HG03565 (cell line): ENCODE results near the gene RASA3.
"Not testable (repeated sequence)": the region's sequence is repeated elsewhere in the genome, so short reads cannot be mapped to it uniquely, and the experiment has no call there.

ENCODE experiments used
- ATAC-seq: cut with Tn5 transposase; IDR thresholded peaks from one replicate; pipeline ENCODE4 v1.9.1; 2021; ENCODE audit warnings: mild to moderate bottlenecking, moderate library complexity; ENCODE audit not compliant: unreplicated experiment

RASA3 gene

DNA sequence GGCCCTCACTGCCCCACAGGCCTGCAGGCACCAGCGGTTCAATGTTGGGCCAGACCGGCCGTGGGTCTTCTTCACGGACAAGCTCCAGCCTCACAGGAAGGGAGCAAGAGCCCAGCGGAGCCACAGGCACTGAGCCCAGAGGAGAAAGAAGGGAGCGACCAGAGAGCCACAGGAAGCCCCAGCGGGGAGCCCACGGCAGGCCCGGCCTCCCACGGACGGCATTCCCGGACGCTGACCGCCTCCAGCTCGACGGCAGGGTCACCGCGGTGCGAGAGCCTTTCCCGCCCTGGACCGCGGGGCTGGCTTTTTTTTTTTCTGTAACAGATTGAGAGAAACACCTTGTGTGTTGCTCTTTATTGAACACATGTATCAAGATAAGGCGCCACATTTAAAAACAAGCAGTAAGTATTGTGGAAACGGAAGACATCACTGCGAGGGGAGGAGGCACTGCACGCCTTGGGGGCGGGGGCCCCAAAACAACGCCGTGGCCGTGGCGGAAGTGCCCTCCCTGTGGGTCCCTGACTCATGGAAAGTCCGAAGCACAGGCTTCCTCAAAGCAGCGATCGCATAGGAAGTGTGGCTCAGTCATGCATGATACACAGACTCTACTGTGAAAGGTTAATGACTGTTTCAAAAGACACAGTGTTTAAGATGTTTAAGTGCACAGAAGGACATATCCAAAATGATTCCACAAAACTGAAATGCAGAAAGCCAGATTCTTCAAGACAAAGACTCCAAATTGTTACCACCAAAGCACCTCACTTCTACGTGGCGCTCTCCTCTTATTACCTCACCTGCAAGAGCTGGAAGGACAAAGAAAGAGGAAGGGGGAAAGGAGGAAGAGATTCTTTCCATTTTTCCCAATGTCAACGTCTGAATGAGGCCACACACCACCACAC is 3.5 kb downstream of the RASA3 start:
- ATAC-seq: peak; percentile 51

DNA sequence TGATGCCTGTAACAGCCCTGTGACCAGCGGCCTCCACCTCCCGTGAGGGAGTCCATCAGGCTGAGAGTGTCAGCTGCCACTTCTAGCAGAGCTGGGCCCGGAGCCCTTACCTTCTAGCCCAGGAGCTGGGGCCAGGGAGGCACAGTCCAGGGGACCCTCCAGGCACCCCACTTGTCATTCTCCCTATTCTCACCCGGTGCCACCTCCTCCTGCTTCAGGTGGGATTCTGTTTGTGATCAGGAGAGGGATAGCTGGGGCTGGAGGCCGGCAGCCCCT is 4.1 kb downstream of the RASA3 start:
- no peak for ATAC-seq

DNA sequence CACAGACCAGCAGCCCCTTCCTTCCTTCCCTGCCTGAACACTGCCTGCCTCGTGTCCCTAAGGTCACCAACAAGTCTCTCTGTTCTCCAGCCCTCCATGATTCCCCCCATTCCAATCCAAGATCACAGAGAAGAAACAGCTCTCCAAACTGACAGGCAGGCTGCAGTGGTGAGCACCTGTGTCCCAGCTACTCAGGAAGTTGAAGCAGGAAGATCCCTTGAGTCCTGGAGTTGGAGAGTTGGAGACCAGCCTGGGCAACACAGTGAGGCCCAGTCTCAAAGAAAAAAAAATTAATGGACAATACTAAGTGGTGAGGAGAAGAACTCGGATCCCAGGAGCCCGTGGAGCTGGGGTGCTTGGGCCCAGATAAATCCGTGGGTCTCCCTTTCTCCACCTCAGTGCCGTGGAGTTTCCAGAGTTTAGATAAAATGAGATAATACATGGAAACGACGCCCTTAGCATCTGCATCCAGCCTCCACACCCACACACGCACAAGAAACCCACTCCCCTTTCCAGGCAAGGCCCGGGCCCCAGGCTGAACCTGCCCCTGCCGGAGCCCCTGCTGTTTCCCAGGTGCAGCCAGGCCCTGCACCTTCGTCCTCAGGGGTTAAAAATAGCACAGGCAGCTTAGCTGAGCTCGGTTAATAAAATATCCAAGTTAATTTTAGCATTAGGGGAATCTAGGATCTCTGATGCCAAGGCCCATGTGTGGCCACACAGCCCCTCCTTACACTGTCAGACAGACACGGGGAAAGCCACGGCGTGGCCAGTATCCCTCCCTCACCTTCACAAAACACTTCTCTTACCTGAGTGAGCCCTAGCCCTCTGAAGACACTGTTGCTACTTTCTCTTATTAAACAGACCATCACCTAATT is 4.7 kb downstream of the RASA3 start:
- no peak for ATAC-seq

DNA sequence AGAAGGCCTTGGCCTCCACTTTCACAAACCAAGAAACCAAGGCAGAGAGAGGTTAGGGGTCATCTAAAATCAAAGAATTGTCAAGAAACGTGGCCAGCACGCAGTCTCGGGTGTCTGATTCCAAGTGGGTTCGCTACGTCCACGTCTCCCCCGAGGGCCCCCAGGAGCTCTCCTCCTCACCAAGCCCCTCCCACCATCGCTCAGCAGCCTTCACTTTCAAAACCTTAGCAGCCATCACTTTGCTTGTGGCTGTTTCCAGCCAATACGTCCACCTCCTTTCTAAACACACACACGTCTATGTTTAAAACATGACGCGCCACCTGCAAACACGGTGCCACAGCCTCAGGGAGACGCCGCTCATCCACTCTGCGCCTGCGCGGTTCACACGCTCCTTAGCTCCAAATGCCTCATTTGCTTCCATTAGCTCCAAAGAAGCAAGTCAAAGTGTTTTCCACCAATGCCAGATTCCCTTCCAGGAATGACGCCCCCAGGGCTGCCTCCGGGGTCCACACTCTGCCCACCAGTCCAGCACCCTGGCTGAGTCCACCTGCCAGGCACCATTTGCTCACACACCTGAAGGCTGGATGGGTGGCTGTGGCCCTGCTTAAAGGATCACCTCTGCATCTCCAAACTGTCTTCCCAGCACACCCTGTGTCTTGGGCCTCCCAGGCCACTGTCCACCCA is 5.5 kb downstream of the RASA3 start:
- no peak for ATAC-seq

DNA sequence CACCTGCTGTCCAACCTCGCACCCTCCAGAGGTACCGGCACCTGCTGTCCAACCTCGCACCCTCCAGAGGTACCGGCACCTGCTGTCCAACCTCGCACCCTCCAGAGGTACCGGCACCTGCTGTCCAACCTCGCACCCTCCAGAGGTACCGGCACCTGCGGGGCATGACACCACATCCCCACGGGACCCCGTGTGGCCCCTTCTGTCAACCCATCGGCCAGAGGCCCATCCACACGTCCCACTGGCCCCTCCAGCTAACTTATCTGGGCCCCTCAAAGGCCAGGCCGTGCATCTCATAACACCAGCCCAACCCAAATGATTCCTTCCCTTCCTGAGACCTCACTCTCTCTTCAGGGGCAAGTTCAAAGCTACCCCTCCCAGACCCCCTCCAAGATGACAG is 6.3 kb downstream of the RASA3 start:
- not testable (repeated sequence) for ATAC-seq

DNA sequence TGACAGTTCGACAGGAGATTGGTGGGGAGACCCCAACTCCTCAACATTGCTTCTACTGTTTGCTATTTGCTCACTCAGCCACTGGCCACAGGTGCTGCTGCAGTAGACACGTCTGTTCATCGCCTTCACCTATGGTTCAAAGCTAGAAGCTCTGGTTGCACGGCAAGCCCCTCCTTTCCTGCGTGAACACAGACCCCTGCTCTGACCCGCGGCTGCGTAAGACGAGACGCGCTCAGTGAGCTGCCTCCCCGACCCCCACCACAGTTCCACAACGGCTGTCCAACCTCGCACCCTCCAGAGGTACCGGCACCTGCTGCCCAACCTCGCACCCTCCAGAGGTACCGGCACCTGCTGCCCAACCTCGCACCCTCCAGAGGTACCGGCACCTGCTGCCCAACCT is 6.8 kb downstream of the RASA3 start:
- ATAC-seq: no peak

DNA sequence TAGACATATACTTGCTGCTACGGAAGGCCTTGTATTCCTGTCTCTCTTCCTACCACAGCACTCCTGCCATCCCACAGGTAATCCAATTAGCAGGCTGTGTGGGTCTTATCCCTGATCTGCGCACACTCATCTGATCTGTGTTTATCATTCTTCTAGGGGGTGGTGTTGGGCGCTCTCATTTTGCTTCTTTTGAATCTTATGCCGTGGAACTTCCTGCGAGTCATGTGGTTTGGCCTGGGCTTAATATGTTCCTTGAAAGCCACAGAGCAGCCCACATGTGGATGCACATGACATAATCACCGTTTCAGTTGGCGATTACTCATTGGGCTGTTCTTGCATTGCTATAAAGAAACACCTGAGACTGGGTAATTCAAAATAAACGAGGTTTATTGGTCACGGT is 7.5 kb downstream of the RASA3 start:
- ATAC-seq: no peak

DNA sequence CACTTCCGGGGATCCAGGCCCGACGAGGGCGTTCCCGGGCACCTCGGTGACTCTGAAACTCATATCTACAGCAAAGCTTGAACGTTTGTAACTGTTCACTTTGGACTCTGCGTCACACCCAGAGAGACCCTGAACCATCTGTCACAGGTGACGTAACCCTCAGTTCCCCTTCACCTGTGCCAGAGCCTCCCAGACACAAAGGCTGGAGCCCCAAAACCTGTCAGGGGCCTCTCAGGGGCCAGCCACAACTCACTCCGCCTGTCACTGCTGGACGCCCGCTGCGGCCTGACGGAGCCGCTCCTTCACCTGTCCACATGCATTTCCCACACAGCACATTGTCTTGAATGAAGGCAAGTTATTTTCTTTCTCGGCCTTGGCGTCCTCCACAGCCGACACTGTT is 8.0 kb downstream of the RASA3 start:
- no peak for ATAC-seq

DNA sequence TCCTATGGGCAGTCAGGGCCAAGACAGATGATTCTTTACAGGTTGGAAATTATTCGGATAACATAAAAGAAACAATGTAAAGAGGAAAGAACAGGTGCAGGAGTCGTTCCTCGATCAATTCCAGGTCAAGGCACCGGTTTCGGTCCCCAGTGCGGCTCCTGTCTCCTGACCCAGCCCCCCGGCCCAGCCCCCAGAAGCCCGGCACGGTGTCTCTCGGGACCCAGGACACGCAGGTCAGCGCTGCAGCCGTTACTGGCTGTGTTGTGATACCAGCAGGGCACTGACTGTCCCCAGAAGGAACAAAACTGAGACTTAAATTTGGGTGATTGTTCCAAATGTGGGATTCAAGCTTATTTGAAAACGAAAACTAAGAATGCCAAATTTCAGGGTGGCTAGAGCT is 8.5 kb downstream of the RASA3 start:
- no peak for ATAC-seq

DNA sequence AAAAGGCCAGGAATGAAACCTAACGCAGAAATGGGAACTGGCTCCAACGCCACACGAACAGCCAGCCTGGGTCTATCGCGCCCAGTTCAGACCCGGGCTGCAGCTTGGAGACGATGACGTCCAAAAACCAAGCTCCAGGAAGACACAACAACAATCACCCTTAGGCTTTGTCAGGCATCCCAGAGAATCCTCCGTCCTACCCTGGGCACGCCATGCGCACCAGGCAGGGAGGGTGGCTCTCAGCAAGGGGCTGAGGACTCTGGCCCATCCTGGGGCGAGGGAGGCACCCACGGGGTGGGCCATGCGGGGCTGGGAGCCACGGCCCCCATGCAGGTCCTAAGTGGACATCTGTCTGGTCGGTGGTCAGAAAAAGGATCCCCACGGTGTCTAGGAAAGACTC is 9.0 kb downstream of the RASA3 start:
- no peak for ATAC-seq

DNA sequence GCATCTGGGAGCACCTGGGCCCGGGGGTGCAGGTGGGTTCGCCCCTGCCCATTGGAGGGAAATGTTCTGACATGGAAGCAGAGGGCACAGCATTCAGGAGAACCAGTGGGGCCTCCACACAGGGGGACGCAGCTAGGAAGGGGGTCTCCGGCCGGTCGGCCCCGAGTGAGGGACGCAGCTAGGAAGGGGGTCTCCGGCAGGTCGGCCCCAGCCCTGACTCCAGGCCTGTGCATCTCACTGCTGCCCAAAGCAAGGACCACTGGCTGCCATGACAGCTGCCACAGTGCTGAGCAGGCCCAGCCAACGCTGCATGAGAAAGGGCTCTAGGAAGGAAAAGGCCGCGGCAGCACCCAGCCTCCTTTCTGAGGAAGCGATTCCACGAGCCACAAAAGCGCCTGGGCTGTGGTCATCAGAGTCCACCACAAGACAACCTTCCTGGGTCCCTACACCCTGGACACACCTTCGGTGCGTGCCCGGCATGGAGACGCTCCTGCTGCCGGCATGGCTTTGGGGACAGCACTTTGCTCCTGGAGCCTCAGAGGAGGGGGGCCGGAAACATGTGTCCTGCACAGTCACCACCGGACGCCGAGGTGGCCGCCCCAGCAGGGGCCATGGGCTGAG is 9.7 kb downstream of the RASA3 start:
- no peak for ATAC-seq

DNA sequence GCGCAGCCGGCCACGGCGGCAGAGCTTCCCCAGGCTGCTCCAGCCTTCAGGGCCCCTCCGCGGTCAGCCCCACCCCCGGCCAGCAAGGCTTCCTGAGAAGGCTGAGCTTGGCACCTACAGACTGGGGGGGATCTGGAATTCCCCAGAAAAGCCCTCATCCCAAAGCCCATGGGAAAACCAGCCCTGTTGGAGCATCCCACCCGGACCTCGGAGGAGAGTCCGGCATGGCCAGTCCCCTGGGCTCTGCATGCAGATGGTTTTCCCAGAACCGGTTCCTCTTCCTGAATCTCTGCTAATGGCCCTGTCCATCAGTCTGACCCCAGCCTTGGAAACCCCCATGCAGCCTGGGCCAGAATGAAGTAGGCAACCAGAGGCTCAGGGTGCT is 10.3 kb downstream of the RASA3 start:
- no peak for ATAC-seq

DNA sequence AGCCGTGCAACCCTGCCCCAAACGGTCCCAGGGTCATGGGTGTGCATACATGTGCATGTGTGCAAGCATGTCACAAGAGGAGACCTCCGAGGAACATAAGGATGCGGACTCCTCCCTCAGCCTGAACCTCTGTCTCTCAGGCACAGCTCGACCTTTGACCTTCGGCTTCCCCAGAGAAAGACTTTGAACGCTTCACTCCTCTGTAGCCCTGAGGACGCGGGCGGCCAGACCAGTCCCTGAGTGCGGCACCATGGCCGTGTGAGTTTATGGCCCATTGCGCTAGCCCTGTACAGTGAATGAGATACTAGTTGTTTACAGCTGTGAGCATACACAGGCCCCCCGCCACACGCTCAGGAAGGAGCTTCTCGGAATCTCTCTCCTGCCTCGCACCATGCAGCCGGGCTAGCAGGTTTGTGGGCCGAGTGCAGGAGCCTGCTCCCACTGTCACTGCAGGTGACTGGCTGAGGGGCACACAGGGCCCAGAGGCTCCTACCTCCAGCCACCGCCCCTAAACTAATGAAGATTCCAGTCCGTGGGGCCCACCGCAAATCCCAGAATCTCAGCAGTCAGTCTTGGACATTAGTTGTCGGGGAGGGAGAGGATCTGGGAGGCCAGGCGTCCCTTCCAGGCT is 10.8 kb downstream of the RASA3 start:
- no peak for ATAC-seq

DNA sequence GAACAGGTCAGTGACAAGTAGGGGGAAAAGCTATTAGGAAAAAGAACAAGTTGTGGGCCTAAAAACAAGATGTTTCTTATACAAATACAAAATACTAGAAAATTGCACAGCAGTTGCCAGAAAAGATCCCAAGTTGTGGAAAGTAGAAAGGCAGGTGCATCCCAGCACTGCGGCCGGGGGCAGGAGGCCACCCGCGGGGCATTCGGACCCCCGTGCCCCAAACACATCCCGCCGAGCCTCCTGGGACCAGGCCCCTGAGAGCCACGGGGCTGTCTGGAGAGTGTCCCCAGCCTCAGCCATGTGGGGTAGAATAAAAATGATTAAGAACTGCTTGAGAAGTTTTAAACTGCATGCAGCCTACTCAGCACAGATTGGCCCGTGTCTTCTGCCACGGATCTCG is 11.4 kb downstream of the RASA3 start:
- no peak for ATAC-seq

DNA sequence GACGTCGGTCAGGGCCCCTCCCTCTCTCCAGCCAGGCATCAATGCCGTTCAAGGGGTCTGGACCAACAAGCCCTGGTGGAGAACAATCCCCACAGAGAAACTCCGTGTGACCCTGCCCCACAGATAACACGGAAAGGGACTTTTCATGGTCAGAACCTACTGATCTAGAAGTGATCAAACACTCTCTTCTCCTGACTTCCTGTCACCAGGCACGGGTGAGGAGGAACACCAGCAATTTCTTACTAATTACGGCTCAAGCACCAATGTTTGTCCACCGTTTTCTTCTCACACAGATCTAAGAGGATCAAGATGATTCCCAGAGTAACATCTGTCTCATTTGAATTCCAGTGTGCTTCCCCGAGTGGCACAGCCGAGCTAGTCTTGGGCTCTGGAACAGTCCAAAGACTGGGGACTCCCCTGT is 11.8 kb downstream of the RASA3 start:
- no peak for ATAC-seq

DNA sequence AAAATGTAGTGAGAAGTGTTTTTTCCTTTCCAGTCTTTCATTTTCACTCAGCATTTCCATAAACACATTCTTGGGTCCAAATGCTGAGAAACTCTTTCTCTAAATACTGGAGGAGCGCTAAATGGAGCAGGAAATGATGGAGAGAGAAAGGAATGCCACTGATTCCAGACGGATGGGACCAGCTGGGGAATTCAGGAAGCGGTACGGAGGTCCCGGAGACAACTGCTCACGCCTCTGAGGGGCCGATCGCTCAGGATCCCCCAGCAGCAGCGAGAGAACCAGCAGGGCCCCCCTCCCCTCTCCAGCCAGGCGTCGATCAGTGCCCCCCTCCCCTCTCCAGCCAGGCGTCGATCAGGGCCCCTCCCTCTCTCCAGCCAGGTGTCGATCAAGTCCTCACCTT is 13.2 kb downstream of the RASA3 start:
- ATAC-seq: no peak

DNA sequence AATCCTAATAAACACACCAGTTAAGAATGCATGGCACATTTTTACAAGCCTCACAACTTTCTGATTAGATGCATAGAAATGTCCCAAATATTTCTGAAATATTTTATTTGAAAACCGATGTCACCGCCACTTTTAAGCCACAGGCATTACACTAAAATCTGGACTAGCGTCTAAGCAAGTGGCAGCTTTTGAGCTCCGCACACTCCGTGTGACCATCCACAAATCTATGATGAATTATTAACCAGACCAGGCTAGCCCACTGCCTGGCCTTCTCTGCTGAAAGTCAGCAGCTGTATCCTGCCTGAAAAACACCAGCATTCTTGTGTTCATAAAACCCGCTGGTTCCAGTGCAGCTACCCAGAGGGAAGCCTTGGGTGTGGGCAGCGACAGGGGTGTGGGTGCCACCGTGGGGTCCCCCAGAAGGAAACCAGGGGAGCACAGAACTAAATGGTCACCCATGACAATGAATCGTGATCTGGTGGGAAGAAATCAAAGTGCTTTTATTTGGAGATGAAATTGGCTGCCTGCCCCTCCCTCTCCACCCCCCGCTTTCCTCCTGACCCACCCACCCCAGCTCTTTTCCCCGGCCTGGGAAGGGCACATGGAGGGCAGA is 13.8 kb downstream of the RASA3 start:
- ATAC-seq: no peak

DNA sequence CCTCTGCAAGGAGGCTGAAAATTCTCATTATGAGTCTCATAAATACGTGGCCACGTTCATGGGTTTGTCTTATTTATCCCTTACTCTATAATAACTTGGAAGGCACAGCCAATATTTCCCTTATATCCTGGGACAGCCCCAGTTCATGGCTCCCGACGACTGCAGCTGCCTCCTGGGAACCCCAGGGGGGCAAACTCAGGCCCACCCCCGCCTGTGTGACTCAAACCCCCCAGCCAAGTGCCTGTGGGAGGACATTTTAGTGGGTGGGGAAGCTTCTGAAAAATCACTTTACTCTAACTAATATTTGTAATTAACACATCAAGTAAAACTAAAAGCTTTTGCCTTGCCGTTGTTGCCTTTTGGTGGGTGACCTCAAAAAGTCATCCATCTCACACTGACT is 14.3 kb downstream of the RASA3 start:
- ATAC-seq: no peak

DNA sequence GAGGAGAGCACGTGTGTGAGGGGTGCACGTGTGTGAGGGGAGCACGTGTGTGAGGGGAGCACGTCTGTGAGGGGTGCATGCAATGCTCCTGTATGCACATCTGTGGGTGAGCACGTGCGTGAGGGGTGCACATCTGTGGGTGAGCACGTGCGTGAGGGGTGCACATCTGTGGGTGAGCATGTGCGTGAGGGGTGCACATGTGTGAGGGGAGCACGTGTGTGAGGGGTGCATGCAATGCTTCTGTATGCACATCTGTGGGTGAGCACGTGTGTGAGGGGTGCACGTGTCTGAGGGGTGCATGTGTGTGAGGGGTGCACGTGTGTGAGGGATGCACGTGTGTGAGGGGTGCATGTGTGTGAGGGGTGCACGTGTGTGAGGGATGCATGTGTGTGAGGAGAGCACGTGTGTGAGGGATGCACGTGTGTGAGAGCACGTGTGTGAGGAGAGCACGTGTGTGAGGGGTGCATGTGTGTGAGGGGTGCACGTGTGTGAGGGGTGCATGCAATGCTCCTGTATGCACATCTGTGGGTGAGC is 15.0 kb downstream of the RASA3 start:
- not testable (repeated sequence) for ATAC-seq

DNA sequence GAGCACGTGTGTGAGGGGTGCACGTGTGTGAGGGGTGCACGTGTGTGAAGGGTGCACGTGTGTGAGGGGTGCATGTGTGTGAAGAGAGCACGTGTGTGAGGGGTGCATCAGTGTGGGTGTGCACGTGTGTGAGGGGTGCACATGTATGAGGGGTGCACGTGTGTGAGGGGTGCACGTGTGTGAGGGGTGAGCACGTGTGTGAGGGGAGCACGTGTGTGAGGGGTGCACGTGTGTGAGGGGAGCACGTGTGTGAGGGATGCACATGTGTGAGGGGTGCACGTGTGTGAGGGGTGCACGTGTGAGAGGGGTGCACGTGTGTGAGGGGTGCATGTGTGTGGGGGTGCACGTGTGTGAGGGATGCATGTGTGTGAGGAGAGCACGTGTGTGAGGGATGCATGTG is 15.7 kb downstream of the RASA3 start:
- ATAC-seq: no peak
